ENCODE data around the gene PPIH. TPM values are rescaled to one million over a fixed set of nuclear protein-coding genes. Genes with fewer than 3 reads are reported as not detected.

Gene PPIH
- total and polyA plus RNA-seq, 10 of the 15 experiments (the other 5 are each of a cell fraction or from before 2014, with no cell fraction given), result 75.1 to 172 (median 122) TPM

DNA sequence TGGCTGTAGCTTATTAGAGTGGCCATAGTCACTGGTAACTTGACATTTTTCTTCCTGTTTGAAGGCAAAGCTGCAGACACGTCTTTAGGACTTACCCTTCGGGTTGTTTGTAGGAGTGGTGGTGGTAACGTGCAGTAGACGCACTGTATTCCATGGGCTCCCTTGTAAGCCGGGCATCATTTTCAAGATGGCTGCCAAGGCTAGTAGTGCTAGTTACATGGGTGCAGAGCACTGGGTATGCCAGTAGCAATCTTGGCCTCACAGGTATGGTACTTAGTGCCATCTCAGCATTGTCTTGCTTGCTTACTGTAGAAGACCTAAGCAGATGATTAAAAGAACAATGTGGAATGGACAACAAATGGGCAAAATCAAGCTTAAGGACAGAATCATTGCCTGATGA, 25.9 kb downstream of the PPIH start:
- TF ChIP-seq RBBP5 (conservative IDR thresholded peaks at IDR 0.05) (no peak), SREBF1 (IDR thresholded peaks at IDR 0.05; ENCODE audit: low read length) (no peak), BMI1 (IDR thresholded peaks at IDR 0.05; ENCODE audit: borderline replicate concordance) (no peak), YY1 (IDR thresholded peaks at IDR 0.05; ENCODE audit: low read depth, low read length) (peak; percentile 94), POLR2AphosphoS5 (IDR thresholded peaks at IDR 0.05; ENCODE audit: low read length) (peak; percentile 59; the same call in 1 of the 2 replicates), WRNIP1 (IDR thresholded peaks at IDR 0.05; ENCODE audit: borderline replicate concordance, low read depth, low read length) (peak; percentile 78; the same call in 1 of the 2 replicates), RAD51 (IDR thresholded peaks at IDR 0.05) (no peak), SMARCA5 (IDR thresholded peaks at IDR 0.05) (no peak), EGR1 (IDR thresholded peaks at IDR 0.05; ENCODE audit: borderline replicate concordance in 1 of 2, low read depth in 2 of 2, low read length in 2 of 2) (no peak), LARP7 (IDR thresholded peaks at IDR 0.05) (0 out of 2 replicates have a peak, but pooled peaks have one; percentile 30), RUNX3 (IDR thresholded peaks at IDR 0.05; ENCODE audit: low read length) (no peak), TBL1XR1 (IDR thresholded peaks at IDR 0.05; ENCODE audit: low read depth, low read length) (no peak), SIX5 (IDR thresholded peaks at IDR 0.05; ENCODE audit: low read depth, low read length, severe bottlenecking) (no peak), ZSCAN29 (IDR thresholded peaks at IDR 0.05) (no peak)
- TF ChIP-seq, protein P1, sequence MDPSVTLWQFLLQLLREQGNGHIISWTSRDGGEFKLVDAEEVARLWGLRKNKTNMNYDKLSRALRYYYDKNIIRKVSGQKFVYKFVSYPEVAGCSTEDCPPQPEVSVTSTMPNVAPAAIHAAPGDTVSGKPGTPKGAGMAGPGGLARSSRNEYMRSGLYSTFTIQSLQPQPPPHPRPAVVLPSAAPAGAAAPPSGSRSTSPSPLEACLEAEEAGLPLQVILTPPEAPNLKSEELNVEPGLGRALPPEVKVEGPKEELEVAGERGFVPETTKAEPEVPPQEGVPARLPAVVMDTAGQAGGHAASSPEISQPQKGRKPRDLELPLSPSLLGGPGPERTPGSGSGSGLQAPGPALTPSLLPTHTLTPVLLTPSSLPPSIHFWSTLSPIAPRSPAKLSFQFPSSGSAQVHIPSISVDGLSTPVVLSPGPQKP (IDR thresholded peaks at IDR 0.05; ENCODE audit: low read depth, low read length), result no peak
- TF ChIP-seq, protein P2, sequence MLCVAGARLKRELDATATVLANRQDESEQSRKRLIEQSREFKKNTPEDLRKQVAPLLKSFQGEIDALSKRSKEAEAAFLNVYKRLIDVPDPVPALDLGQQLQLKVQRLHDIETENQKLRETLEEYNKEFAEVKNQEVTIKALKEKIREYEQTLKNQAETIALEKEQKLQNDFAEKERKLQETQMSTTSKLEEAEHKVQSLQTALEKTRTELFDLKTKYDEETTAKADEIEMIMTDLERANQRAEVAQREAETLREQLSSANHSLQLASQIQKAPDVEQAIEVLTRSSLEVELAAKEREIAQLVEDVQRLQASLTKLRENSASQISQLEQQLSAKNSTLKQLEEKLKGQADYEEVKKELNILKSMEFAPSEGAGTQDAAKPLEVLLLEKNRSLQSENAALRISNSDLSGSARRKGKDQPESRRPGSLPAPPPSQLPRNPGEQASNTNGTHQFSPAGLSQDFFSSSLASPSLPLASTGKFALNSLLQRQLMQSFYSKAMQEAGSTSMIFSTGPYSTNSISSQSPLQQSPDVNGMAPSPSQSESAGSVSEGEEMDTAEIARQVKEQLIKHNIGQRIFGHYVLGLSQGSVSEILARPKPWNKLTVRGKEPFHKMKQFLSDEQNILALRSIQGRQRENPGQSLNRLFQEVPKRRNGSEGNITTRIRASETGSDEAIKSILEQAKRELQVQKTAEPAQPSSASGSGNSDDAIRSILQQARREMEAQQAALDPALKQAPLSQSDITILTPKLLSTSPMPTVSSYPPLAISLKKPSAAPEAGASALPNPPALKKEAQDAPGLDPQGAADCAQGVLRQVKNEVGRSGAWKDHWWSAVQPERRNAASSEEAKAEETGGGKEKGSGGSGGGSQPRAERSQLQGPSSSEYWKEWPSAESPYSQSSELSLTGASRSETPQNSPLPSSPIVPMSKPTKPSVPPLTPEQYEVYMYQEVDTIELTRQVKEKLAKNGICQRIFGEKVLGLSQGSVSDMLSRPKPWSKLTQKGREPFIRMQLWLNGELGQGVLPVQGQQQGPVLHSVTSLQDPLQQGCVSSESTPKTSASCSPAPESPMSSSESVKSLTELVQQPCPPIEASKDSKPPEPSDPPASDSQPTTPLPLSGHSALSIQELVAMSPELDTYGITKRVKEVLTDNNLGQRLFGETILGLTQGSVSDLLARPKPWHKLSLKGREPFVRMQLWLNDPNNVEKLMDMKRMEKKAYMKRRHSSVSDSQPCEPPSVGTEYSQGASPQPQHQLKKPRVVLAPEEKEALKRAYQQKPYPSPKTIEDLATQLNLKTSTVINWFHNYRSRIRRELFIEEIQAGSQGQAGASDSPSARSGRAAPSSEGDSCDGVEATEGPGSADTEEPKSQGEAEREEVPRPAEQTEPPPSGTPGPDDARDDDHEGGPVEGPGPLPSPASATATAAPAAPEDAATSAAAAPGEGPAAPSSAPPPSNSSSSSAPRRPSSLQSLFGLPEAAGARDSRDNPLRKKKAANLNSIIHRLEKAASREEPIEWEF (IDR thresholded peaks at IDR 0.05; ENCODE audit: insufficient replicate concordance, low read depth, low read length), result no peak
- TF ChIP-seq, protein P3, sequence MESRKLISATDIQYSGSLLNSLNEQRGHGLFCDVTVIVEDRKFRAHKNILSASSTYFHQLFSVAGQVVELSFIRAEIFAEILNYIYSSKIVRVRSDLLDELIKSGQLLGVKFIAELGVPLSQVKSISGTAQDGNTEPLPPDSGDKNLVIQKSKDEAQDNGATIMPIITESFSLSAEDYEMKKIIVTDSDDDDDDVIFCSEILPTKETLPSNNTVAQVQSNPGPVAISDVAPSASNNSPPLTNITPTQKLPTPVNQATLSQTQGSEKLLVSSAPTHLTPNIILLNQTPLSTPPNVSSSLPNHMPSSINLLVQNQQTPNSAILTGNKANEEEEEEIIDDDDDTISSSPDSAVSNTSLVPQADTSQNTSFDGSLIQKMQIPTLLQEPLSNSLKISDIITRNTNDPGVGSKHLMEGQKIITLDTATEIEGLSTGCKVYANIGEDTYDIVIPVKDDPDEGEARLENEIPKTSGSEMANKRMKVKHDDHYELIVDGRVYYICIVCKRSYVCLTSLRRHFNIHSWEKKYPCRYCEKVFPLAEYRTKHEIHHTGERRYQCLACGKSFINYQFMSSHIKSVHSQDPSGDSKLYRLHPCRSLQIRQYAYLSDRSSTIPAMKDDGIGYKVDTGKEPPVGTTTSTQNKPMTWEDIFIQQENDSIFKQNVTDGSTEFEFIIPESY (IDR thresholded peaks at IDR 0.05), result no peak
- peaks cover 13% of the 10 kb centered on the region; the same call in 1 of the 2 replicates for H3K4me1 ChIP-seq (ENCODE audit: control insufficient read depth, insufficient read depth, low read length)
- H3K27ac ChIP-seq (ENCODE audit: control insufficient read depth, insufficient read depth), result no peak overlapping the region
- no peak for FAIRE-seq
- ATAC-seq, result peak; percentile 17
- peaks cover 85% of the 10 kb centered on the region for H3K79me2 ChIP-seq (ENCODE audit: control insufficient read depth, insufficient read depth, low read length)
- BruUV-seq (replicated peaks), result no TSS peak
- no peak overlapping the region for H2AFZ ChIP-seq (ENCODE audit: control insufficient read depth, low read depth, low read length)
- SMC1A ChIA-PET (ENCODE audit: uncharacterized antibody, unreplicated experiment), result interaction anchor here (0.6 to 2.8 kb wide), 3 partner anchors 8 to 82 kb away, joined by 3 to 12 read pairs (median 11); partner anchors contain the start of genes C1orf50, P3H1 and PPIH
- H3K9me3 ChIP-seq (replicated peaks; ENCODE audit: control insufficient read depth, insufficient read depth, low read length), result no peaks in the 10 kb centered on the region; the same call in 2 of the 3 replicates
- H3K36me3 ChIP-seq (ENCODE audit: control insufficient read depth in 2 of 2, insufficient read depth in 2 of 2, low read length in 1 of 2), result peaks cover 0 to 16% of the 10 kb centered on the region in 2 experiments; a peak in 3 of 4 replicates
- peak overlapping the region; percentile 98 for H3K4me2 ChIP-seq (ENCODE audit: control insufficient read depth, insufficient read depth)
- no peaks in the 10 kb centered on the region for H3K27me3 ChIP-seq (replicated peaks in 1 of 2; ENCODE audit: control insufficient read depth in 2 of 2, insufficient read depth in 2 of 2, low read length in 1 of 2)
- DNase-seq (ENCODE audit: low read depth, low spot score), result no peak
- RAD21 ChIA-PET (ENCODE audit: unreplicated experiment), result interaction anchor here (1.0 to 4.3 kb wide), 3 partner anchors 8 to 390 kb away, joined by 4 to 24 read pairs (median 5); partner anchors contain the start of gene PPIH
- WGBS (ENCODE audit: insufficient coverage, insufficient replicate concordance, low lambda C conversion rate, missing lambda C conversion rate), result 1% methylated on average over 5 of the region's 5 CpGs
- peaks cover 8% of the 10 kb centered on the region for H4K20me1 ChIP-seq (ENCODE audit: control insufficient read depth, insufficient read depth)
- peak overlapping the region; percentile 78 for H3K4me3 ChIP-seq
- peak overlapping the region; percentile 80; the same call in 1 of the 2 replicates for H3K9ac ChIP-seq (ENCODE audit: control insufficient read depth, insufficient read depth, low read length)
- intact Hi-C loops (cut with micrococcal nuclease; ENCODE audit: unreplicated experiment), result loop anchor here (5.0 kb wide), 4 partner anchors 83 to 273 kb away; partner anchors contain the start of genes C1orf50, CCDC30, P3H1 and SLC2A1
- POLR2A ChIA-PET, result interaction anchor here (0.5 to 5.1 kb wide), 5 partner anchors 23 to 371 kb away, joined by 3 to 24 read pairs (median 4); partner anchors contain the start of genes C1orf50, P3H1 and PPIH
- in situ Hi-C loops (cut with MboI), result no loop called here
- CTCF ChIA-PET, result interaction anchor here (2.1 kb wide), 1 partner anchor 83 kb away, joined by 5 read pairs; the partner anchor contains the start of genes C1orf50 and P3H1
